HG03439 (cell line): ENCODE measurements around the gene ANKRA2.
A peak's percentile ranks its signal among the peaks of the same experiment; 100 is the strongest.

Experiments used
- ATAC-seq: cut with Tn5 transposase; IDR thresholded peaks from one replicate; pipeline ENCODE4 v1.9.1; 2021; ENCODE audit warnings: mild to moderate bottlenecking, moderate library complexity; ENCODE audit not compliant: unreplicated experiment

ANKRA2 gene

GRCh38 chr5:73565139-73565968, at the start of gene ANKRA2, which contains the start of gene UTP15:
Gene ANKRA2 (minus strand): TSS chr5:73565639. CDS start chr5:73562881, 2,758 bp downstream.
Gene UTP15 (plus strand): TSS chr5:73565743. CDS start chr5:73567345, 1,602 bp downstream.
- peak; percentile 90 for ATAC-seq

- ATAC-seq: no peak
Observed at GRCh38 chr5:73615085-73615484, 49.6 kb upstream of the ANKRA2 start.

- ATAC-seq: no peak
Observed at GRCh38 chr5:73612799-73613198, 47.4 kb upstream of the ANKRA2 start.

GRCh38 chr5:73607228-73607627, 41.8 kb upstream of the ANKRA2 start:
- ATAC-seq: no peak

- no peak for ATAC-seq
Observed at GRCh38 chr5:73606206-73606753, 40.8 kb upstream of the ANKRA2 start.

GRCh38 chr5:73605223-73606087, 40.0 kb upstream of the ANKRA2 start:
- no peak for ATAC-seq

GRCh38 chr5:73603998-73604397, 38.6 kb upstream of the ANKRA2 start:
- ATAC-seq: no peak

- ATAC-seq: no peak
Observed at GRCh38 chr5:73599380-73599779, 33.9 kb upstream of the ANKRA2 start.

- no peak for ATAC-seq
Observed at GRCh38 chr5:73596705-73597328, 31.4 kb upstream of the ANKRA2 start.

GRCh38 chr5:73592551-73592950, 27.1 kb upstream of the ANKRA2 start:
- no peak for ATAC-seq

- ATAC-seq: no peak
Observed at GRCh38 chr5:73591698-73592501, 26.5 kb upstream of the ANKRA2 start.

GRCh38 chr5:73591102-73591695, 25.8 kb upstream of the ANKRA2 start:
- ATAC-seq: peak; percentile 57

GRCh38 chr5:73587923-73588322, 22.5 kb upstream of the ANKRA2 start:
- no peak for ATAC-seq

- ATAC-seq: no peak
Observed at GRCh38 chr5:73582285-73583145, 17.1 kb upstream of the ANKRA2 start.

GRCh38 chr5:73565969-73566547, 619 bp upstream of the ANKRA2 start:
- ATAC-seq: no peak

GRCh38 chr5:73564675-73565074, 764 bp downstream of the ANKRA2 start:
- no peak for ATAC-seq

GRCh38 chr5:73564018-73564417, 1.4 kb downstream of the ANKRA2 start:
- ATAC-seq: no peak

GRCh38 chr5:73558950-73559349, 6.5 kb downstream of the ANKRA2 start:
- ATAC-seq: no peak
